GM23338 (cell line): ENCODE results near the gene BTBD9. TPM values are rescaled to one million over a fixed set of nuclear protein-coding genes. Genes with fewer than 3 reads are reported as not detected.

Experiments used
- ATAC-seq: fragments of 200-7000 bp; cut with Tn5 transposase; 3 replicates; pipeline ENCODE4 v1.9.1; 2020
- DNase-seq: peaks from one replicate; pipeline ENCODE4 v3.0.0-alpha.2; 2015; ENCODE audit warnings: low spot score
- H2AFZ ChIP-seq: fragments of 200-600 bp; sonication (generic); 2 replicates; pipeline ENCODE4 v1.8.0; 2016; ENCODE audit warnings: antibody characterized with exemption, mild to moderate bottlenecking, moderate library complexity
- H3F3A ChIP-seq: fragments of 200-600 bp; sonication (generic); replicated peaks from 2 replicates; pipeline ENCODE4 v1.8.0; 2017; ENCODE audit warnings: antibody characterized with exemption, mixed run types, low read depth
- H3K27ac ChIP-seq: fragments of 200-600 bp; sonication (generic); 2 replicates; pipeline ENCODE4 v1.6.1; 2016; ENCODE audit warnings: low read depth
- H3K27me3 ChIP-seq: fragments of 200-600 bp; sonication (generic); 2 replicates; pipeline ENCODE4 v1.8.0; 2016; ENCODE audit warnings: mild to moderate bottlenecking, mixed run types, moderate library complexity; ENCODE audit not compliant: insufficient read depth
- H3K36me3 ChIP-seq: fragments of 200-600 bp; sonication (generic); 2 replicates; pipeline ENCODE4 v1.8.0; 2016; ENCODE audit warnings: mild to moderate bottlenecking; ENCODE audit not compliant: insufficient read depth
- H3K4me1 ChIP-seq: fragments of 200-600 bp; sonication (generic); 2 replicates; pipeline ENCODE4 v1.8.0; 2016; ENCODE audit warnings: mild to moderate bottlenecking, moderate library complexity; ENCODE audit not compliant: insufficient read depth
- H3K4me2 ChIP-seq: fragments of 200-600 bp; sonication (generic); 2 replicates; pipeline ENCODE4 v1.7.1; 2017; ENCODE audit warnings: mixed run types
- H3K4me3 ChIP-seq: fragments of 200-600 bp; sonication (generic); 2 replicates; pipeline ENCODE4 v1.6.1; 2016; ENCODE audit warnings: mixed run types
- H3K79me2 ChIP-seq: fragments of 200-600 bp; sonication (generic); replicated peaks from 2 replicates; pipeline ENCODE4 v1.8.0; 2017; ENCODE audit warnings: mild to moderate bottlenecking; ENCODE audit not compliant: insufficient read depth
- H3K9me2 ChIP-seq: fragments of 200-600 bp; sonication (generic); 2 replicates; pipeline ENCODE4 v1.8.0; 2017; ENCODE audit not compliant: insufficient read depth
- H4K20me1 ChIP-seq: fragments of 200-600 bp; sonication (generic); replicated peaks from 2 replicates; pipeline ENCODE4 v1.8.0; 2017; ENCODE audit warnings: mild to moderate bottlenecking; ENCODE audit not compliant: insufficient read depth
- H3K27ac Mint-ChIP-seq: 2 replicates; pipeline ENCODE4 v1.8.0; 2020; ENCODE audit warnings: inconsistent platforms, mild to moderate bottlenecking, moderate library complexity, mixed read lengths
- H3K27me3 Mint-ChIP-seq: 3 replicates; pipeline ENCODE4 v1.8.0; 2022; ENCODE audit warnings: low read depth, mild to moderate bottlenecking, moderate library complexity, mixed read lengths, inconsistent platforms; ENCODE audit not compliant: insufficient read depth, poor library complexity
- H3K36me3 Mint-ChIP-seq: 3 replicates; pipeline ENCODE4 v1.8.0; 2021; ENCODE audit warnings: low read depth, mild to moderate bottlenecking, inconsistent platforms, moderate library complexity, mixed read lengths
- H3K4me1 Mint-ChIP-seq: 3 replicates; pipeline ENCODE4 v1.8.0; 2020; ENCODE audit warnings: mild to moderate bottlenecking, inconsistent platforms, mixed read lengths
- H3K4me3 Mint-ChIP-seq: 3 replicates; pipeline ENCODE4 v1.8.0; 2021; ENCODE audit warnings: moderate library complexity, mild to moderate bottlenecking, inconsistent platforms, mixed read lengths
- H3K9me3 Mint-ChIP-seq: 3 replicates; pipeline ENCODE4 v1.8.0; 2020; ENCODE audit warnings: moderate library complexity, mild to moderate bottlenecking, inconsistent platforms, mixed read lengths
- CREB1 ChIP-seq: fragments of 250-450 bp; sonication (Bioruptor Pico); IDR thresholded peaks from 2 replicates; pipeline ENCODE4 v1.5.0; 2020; ENCODE audit warnings: low read depth, mild to moderate bottlenecking, moderate library complexity
- CTCF ChIP-seq, 2 experiments: fragments of 200-600 bp in 1 of 2; sonication (generic) in 1 of 2; conservative IDR thresholded peaks; 2 replicates each; pipeline versions ENCODE4 v1.5.1 to v1.6.1; 2016 to 2017; ENCODE audit warnings: antibody characterized with exemption in 2 of 2, low read depth in 2 of 2, mild to moderate bottlenecking in 2 of 2, moderate library complexity in 1 of 2
- EZH2 ChIP-seq: fragments of 200-600 bp; sonication (generic); IDR thresholded peaks from one replicate; pipeline ENCODE4 v1.8.0; 2017; ENCODE audit warnings: antibody characterized with exemption, mild to moderate bottlenecking, low read depth; ENCODE audit not compliant: unreplicated experiment
- EZH2phosphoT487 ChIP-seq: fragments of 200-600 bp; sonication (generic); IDR thresholded peaks from one replicate; pipeline ENCODE4 v1.8.1; 2018; ENCODE audit warnings: antibody characterized with exemption; ENCODE audit not compliant: unreplicated experiment
- JUNB ChIP-seq: IDR thresholded peaks from one replicate; pipeline ENCODE4 v1.6.1; 2016; ENCODE audit warnings: antibody characterized with exemption; ENCODE audit not compliant: unreplicated experiment
- NANOG ChIP-seq: IDR thresholded peaks from 2 replicates; pipeline ENCODE4 v1.6.1; 2016; ENCODE audit warnings: antibody characterized with exemption, borderline replicate concordance
- POLR2AphosphoS5 ChIP-seq: IDR thresholded peaks from 2 replicates; pipeline ENCODE4 v1.6.1; 2016; ENCODE audit warnings: antibody characterized with exemption, low read depth
- REST ChIP-seq: IDR thresholded peaks from one replicate; pipeline ENCODE4 v1.6.1; 2018; ENCODE audit warnings: antibody characterized with exemption; ENCODE audit not compliant: unreplicated experiment
- ZNF114 ChIP-seq: fragments of 250-450 bp; sonication (Bioruptor Pico); IDR thresholded peaks from 2 replicates; pipeline ENCODE4 v1.5.0; 2020; ENCODE audit warnings: mild to moderate bottlenecking, moderate library complexity
- ZNF331 ChIP-seq: fragments of 250-450 bp; sonication (Bioruptor Pico); IDR thresholded peaks from 2 replicates; pipeline ENCODE4 v1.5.0; 2020; ENCODE audit warnings: low read depth, mild to moderate bottlenecking, moderate library complexity
- polyA plus RNA-seq: library from polyadenylated mRNA; unstranded; fragments of >200 nt; fragmentation: Nextera tagmentation; extraction: Ambion mirVana; gene quantifications from 2 replicates; pipeline ENCODE4 v1.2.1, GENCODE V29; 2016
- total RNA-seq: library from RNA; depleted of rRNA; stranded (reverse); fragments of >200 nt; shearing (Covaris generic); gene quantifications from 2 replicates; pipeline ENCODE4 v1.2.3, GENCODE V29; 2014
- TF ChIP-seq, protein P1 (sequence below): IDR thresholded peaks from 2 replicates; pipeline ENCODE4 v1.6.1; 2016; ENCODE audit warnings: antibody characterized with exemption

BTBD9 gene
- total and polyA plus RNA-seq, 2 experiments from 2014 or later, result 4.2 to 5.3 TPM

DNA sequence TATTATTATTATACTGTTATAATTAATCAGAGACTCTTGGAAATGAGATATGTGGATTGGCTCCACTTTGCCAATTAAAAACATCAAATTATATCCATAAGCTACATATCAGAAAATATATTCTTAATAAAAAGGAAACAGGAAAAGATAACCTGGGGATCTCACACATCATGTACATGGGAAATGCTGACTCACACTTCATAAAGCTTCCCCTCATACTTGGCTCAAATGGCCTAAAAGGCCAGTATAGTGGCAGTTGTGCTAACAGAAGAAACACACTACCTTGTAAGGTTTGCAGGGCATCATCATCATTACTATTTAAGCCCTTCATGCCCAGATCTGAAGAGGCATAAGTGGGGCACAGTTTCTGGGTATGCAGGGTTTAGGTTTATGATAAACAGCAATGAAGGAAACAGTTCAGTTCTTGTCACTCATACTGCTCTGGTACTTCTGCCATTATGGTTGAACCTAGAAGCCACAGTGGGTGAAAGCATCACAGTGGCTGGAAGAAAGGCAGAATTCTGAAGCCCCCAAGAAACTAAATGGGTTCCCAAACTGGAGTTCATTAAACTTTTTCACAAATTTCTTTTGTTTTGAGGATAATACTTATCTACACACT lies 60.6 kb downstream of the BTBD9 start:
- Histone ChIP-seq H3K79me2 (no peaks in the 10 kb centered on the region), H2AFZ (no peak overlapping the region), H3K4me1 (no peaks in the 10 kb centered on the region), H4K20me1 (no peaks in the 10 kb centered on the region), H3K27ac (no peak overlapping the region), H3K4me2 (no peak overlapping the region), H3K27me3 (no peaks in the 10 kb centered on the region), H3K9me2 (no peaks in the 10 kb centered on the region), H3F3A (no peaks in the 10 kb centered on the region), H3K4me3 (no peak overlapping the region), H3K36me3 (no peaks in the 10 kb centered on the region)
- DNase-seq, result no peak
- TF ChIP-seq ZNF114 (no peak), REST (no peak), EZH2phosphoT487 (no peak), NANOG (no peak), CREB1 (CRISPR knock-in tag) (no peak), CTCF (conservative IDR thresholded peaks at IDR 0.05; ENCODE audit: low read depth in 2 of 2) (no peak), JUNB (no peak), POLR2AphosphoS5 (no peak), EZH2 (no peak), ZNF331 (CRISPR knock-in tag) (no peak)
- TF ChIP-seq, protein P1, sequence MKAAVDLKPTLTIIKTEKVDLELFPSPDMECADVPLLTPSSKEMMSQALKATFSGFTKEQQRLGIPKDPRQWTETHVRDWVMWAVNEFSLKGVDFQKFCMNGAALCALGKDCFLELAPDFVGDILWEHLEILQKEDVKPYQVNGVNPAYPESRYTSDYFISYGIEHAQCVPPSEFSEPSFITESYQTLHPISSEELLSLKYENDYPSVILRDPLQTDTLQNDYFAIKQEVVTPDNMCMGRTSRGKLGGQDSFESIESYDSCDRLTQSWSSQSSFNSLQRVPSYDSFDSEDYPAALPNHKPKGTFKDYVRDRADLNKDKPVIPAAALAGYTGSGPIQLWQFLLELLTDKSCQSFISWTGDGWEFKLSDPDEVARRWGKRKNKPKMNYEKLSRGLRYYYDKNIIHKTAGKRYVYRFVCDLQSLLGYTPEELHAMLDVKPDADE, result no peak
- peaks cover 6% of the 10 kb centered on the region for H3K27me3 Mint-ChIP-seq
- H3K27ac Mint-ChIP-seq, result no peak overlapping the region; the same call in 1 of the 2 replicates
- no peaks in the 10 kb centered on the region for H3K4me1 Mint-ChIP-seq
- no peak for ATAC-seq
- H3K4me3 Mint-ChIP-seq, result no peak overlapping the region
- no peaks in the 10 kb centered on the region for H3K9me3 Mint-ChIP-seq
- H3K36me3 Mint-ChIP-seq, result no peaks in the 10 kb centered on the region
